Coronary artery (tissue), 2 donors: Measurements from ENCODE around the gene JARID2.

Experiments used
- DNase-seq: peaks from one replicate; pipeline ENCODE4 v3.0.0-alpha.2; 2017; ENCODE audit warnings: low spot score
- H3K27ac ChIP-seq, 2 donors: fragments of 200-600 bp; sonication (generic); one replicate each; pipeline ENCODE4 v1.5.1; 2016 to 2019
- H3K4me3 ChIP-seq: fragments of 200-600 bp; sonication (generic); 2 replicates; pipeline ENCODE4 v1.5.1; 2016; ENCODE audit warnings: mild to moderate bottlenecking, moderate library complexity
- TF ChIP-seq, protein P1 (sequence below): fragments of 200-600 bp; sonication (generic); IDR thresholded peaks from one replicate; pipeline ENCODE4 v1.5.1; 2019; ENCODE audit warnings: antibody characterized with exemption

The JARID2 gene

GRCh38 chr6:15437090-15437635 is 191.3 kb downstream of the JARID2 start:
- no peak for DNase-seq
- H3K27ac ChIP-seq, result no peak overlapping the region
- TF ChIP-seq, protein P1, sequence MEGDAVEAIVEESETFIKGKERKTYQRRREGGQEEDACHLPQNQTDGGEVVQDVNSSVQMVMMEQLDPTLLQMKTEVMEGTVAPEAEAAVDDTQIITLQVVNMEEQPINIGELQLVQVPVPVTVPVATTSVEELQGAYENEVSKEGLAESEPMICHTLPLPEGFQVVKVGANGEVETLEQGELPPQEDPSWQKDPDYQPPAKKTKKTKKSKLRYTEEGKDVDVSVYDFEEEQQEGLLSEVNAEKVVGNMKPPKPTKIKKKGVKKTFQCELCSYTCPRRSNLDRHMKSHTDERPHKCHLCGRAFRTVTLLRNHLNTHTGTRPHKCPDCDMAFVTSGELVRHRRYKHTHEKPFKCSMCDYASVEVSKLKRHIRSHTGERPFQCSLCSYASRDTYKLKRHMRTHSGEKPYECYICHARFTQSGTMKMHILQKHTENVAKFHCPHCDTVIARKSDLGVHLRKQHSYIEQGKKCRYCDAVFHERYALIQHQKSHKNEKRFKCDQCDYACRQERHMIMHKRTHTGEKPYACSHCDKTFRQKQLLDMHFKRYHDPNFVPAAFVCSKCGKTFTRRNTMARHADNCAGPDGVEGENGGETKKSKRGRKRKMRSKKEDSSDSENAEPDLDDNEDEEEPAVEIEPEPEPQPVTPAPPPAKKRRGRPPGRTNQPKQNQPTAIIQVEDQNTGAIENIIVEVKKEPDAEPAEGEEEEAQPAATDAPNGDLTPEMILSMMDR, result no peak
- no peak overlapping the region for H3K4me3 ChIP-seq

DNA sequence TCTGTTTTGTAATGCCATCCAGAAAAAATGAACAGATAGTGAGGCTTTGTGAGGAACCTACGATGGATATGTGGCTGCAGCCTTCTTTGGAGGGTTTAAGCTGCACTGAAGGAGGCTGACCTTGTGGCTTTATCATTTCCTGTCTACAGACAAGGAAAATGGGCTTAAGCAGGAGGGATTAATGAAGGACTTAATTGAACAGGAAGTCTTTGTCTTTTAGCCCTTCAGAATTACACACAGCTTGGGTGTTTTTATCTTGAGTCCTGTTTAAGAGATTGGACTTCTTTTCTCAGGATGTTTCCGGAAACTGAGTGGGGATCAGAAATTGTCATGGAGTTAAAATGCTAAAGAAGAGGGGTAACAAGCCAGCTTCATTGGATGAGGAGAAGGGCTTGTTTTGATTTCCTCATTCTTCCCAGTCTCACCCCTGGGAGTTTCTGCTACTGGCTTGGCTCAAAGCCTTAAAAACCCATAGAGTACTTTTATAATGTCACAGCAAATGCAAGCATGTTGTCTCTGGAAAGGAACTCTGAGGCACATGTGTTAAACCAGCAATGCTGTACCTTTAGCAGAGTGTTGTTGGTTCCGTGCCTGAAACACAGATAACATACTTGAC is 193.6 kb downstream of the JARID2 start:
- Histone ChIP-seq H3K4me3 (no peak overlapping the region), H3K27ac (no peak overlapping the region)
- DNase-seq, result no peak
- TF ChIP-seq, protein P1, result no peak

GRCh38 chr6:15440040-15440439 is 194.2 kb downstream of the JARID2 start:
- no peak for DNase-seq
- TF ChIP-seq, protein P1, result no peak

DNA sequence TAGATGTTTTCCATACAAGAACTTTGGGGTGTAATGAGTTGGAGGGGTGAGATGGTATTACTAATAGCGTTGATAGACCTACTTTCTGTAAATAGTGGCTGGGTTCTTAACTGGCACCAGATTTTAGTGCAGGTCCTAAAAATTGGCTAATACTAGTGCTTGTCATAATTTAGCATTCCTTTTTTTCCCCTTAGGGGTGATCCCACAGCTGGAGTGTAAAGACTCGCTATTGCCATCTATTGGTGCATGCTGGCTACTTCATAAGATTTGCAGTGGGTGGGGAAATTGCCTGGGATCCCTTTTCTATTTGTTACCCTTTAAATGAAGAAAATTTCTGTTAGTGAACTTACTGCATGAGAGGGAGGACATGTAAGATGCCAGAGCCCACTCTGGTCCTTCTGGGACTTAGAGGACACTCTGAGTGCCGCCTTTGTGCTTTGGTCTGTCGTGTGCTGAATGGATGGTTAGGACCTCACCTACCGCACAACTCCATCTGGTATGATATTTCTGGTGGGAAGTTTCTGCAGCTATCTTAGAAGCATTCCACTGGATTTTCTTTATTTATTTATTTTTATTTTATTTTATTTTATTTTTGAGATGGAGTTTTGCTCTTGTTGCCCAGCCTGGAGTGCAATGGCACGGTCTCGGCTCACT is 195.5 kb downstream of the JARID2 start:
- Histone ChIP-seq H3K4me3 (no peak overlapping the region), H3K27ac (no peak overlapping the region)
- no peak for DNase-seq
- TF ChIP-seq, protein P1, result peak; percentile 59

More at GRCh38 chr6:15440040-15440439, 194.2 kb downstream of the JARID2 start:
- Histone ChIP-seq H3K27ac (no peak overlapping the region), H3K4me3 (no peak overlapping the region)

GRCh38 chr6:15441981-15442380 is 196.1 kb downstream of the JARID2 start:
- no peak overlapping the region for H3K4me3 ChIP-seq
- TF ChIP-seq, protein P1, result no peak
- no peak for DNase-seq
- H3K27ac ChIP-seq, result no peak overlapping the region

- Histone ChIP-seq H3K27ac (no peak overlapping the region), H3K4me3 (no peak overlapping the region)
- TF ChIP-seq, protein P1, result no peak
- no peak for DNase-seq
Observed at GRCh38 chr6:15442467-15442866, 196.6 kb downstream of the JARID2 start.
